ENCODE data around the gene SEPTIN14. TPM values are rescaled to one million over a fixed set of nuclear protein-coding genes. Genes with fewer than 3 reads are reported as not detected.
"Not testable (repeated sequence)": the region's sequence is repeated elsewhere in the genome, so short reads cannot be mapped to it uniquely, and the experiment has no call there.

Gene SEPTIN14
- total RNA-seq: not detected

DNA sequence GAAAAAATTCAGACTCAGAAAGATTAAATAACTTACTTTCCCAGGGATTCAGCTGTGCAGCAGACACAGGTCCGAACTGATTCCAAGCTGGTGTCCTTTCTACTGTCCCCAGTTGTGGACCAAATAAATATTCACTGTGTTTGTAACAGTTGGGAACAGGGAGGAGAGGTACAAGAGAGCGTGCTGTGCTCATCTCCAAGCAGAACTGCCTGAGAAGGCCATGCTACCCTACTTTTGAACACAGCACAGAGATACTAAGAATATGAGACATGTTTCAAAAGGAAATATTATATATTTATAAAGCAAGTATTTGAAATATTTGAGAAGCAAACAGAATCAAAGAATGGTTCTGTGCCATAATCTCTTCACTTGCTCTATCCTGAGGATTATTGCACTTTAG, at the start of gene SEPTIN14:
TSS of gene SEPTIN14 (minus strand) at position 101 of the 400 bp plus-strand sequence. CDS start 756 bp downstream, outside the sequence.
- DNase-seq: not testable (repeated sequence)

DNA sequence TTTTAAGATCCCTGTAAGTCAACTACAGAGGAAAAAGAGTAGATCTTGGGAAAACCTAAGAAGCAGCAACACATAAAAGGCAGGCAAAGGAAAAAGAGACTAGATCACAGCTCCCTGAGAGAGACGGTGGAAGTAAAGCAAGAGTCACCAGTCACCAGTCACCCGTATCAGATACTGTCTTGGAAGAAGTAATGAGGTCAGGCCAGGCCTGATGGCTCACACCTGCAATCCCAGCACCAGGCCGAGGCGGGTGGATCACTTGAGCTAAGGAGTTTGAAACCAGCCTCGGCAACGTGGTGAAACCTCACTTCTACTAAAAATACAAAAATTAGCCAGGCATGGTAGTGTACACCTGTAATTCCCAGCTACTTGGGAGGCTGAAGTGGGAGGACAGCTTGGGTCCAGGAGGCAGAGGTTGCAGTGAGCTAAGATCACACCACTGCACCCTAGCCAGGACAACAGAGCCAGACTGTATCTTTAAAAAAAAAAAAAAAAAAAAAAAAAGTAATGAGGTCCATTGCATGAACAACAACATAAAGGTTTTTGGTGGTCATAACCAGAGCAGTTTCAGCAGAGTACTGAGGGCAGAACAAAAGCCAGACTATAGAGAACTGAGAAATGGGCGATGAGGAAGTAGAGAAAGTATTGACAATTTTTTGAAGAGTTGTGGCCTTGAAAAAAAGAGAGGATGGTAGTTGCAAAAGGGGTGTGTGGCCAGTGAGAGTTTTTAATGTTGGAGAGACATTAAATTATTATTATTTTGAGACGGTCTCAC, 41.6 kb upstream of the SEPTIN14 start:
- no peak for DNase-seq

DNA sequence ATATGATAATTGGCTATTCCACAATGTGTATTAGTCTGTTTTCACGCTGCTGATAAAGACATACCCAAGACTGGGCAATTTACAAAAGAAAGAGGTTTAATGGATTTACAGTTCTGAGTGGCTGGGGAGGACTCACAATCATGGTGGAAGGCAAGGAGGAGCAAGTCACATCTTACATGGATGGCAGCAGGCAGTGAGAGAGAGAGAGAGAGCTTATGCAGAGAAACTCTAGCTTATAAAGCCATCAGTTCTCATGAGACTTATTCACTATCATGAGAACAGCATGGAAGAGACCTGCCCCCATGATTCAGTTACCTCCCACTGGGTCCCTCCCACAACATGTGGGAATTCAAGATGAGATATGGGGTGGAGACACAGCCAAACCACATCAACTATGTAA, 38.5 kb upstream of the SEPTIN14 start:
- not testable (repeated sequence) for DNase-seq

DNA sequence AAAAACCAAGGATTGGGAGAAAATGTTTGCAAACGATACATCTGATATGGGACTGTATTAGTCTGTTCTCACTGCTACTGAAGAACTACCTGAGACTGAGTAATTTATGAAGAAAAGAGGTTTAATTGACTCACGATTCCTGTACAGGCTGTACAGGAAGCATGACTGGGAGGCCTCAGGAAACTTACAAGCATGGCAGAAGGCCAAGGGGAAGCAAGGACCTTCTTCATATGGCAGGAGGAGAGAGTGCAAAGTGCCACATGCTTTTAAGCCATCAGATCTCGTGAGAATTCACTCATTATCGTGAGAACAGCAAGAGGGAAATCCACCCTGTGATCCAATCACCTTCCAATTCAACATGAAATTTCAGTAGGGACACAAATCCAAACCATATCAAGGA, 35.7 kb upstream of the SEPTIN14 start:
- DNase-seq: no peak

DNA sequence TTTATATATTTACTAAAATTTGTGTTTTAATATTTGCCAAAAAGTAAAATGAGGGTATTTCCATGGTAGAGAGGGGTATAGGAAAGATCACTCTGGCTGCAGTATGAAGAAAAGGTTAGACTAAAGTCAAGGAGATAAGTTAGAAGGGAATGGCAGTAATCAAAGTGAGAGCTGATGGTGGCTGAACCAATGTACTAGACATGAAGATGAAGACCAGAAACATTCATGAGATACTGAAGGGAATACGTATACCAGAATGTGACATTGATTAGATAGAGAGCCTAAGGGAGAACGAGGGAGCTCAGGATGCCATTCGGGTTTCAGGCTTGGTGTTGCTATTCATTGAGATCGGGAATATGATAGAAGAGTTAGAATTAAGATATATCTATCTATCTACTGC, 32.5 kb upstream of the SEPTIN14 start:
- no peak for DNase-seq

DNA sequence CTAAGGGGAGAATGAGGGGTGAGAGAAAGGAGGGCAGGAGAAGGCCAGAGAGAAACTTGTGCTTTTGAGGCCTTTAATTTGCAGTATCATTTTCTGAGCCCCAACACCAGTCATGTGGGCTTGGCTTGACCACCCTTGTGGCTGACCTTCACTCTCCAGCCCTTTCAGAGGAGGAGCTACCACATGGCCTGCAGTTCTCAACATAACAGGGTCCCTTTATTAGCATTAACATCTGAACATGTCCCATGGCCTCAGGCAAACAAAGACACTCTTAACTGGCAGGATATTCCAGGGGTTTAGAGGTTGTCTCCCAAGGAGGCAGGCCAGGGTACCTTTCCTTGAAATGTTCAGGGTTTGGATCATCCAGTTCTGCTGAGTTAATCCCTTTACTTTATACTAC, 31.4 kb upstream of the SEPTIN14 start:
- no peak for DNase-seq

DNA sequence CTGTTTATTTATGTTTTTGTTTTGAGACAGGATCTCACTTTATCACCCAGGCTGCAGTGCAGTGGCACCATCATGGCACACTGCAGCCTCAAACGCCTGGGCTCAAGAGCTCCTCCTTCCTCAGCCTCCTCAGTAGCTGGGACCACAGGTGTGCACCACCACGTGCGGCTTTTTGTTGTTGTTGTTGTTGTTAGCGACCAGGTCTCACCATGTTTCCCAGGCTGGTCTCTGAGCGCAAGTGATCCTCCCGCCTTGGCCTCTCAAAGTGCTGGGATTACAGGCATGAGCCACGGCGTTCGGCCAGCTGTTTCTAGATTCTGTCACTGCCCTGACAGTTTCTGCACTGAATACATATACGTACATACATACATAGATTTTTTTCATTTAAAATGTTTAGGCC, 25.8 kb upstream of the SEPTIN14 start:
- not testable (repeated sequence) for DNase-seq

DNA sequence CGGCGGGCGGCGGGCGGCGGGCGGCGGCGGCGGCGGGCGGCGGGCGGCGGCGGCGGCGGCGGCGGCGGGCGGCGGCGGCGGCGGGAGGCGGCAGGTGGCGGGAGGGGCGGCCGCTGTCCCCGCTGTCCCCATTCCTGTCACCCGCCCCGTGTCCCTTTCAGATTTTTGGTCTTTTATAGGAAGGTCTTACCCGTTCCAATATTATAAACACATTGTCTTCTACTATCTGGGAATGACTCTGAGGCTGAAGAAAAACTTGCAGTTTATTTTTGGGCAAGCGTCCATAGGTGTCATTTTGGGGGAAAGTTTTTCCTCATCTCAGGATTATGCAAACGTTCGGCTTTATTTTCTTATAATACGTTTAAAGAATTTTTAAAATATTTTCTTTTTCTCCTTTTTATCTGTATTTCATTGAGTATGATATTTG, 25.3 kb upstream of the SEPTIN14 start:
- no peak for DNase-seq

DNA sequence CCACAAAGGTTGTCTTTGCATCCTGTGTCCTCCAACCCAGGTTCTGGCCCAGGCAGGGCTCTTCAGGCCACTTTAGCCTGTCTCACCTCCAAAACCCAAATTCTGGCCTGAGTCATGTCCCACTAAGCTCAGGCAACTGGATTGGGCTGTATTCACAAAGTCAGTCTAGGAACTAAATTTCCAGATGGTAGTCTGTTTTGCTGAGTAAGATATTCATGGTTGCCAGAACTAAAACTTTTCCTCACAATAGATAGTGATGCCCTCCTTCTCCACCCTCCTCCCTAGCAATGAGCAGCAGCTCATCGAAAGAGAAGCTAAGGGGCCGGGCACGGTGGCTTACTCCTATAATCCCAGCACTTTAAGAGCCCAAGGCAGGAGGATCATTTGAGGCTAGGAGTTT, 21.8 kb upstream of the SEPTIN14 start:
- no peak for DNase-seq

DNA sequence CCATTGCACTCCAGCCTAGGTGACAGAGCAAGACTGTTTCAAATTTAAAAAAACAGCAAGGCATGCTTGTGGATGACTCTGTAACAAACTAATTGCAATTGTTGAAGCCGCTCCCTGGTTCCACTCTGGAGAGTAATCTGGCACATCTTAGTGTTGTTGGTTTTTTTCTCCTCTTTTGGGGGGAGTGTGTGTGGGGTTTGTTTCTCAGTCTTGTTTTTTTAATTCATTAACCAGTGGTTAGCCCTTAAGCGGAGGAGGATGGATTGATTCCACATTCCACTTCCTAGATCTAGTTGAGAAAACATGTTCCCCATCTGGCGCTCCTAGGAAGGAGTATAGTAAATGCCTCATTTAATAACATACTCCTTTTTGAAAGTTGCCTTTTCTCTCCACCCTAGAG, 16.1 kb upstream of the SEPTIN14 start:
- peak; percentile 48 for DNase-seq

DNA sequence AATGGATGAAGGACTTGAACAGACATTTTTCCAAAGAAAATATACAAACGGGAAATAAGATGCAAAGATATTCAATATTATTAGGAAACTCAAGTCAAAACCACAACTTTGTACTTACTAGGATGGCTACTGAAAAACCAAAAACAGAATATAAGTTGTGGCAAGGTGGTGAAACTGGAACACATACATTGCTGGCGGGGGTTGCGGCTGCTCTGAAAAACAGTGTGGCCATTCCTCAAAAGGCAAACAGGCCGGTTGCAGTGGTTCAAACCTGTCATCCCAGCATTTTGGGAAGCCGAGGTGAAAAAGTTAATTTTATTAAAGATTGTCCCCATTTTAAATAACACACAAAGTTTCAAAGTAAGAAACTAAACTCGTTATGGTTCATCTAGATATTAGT, 14.8 kb upstream of the SEPTIN14 start:
- no peak for DNase-seq

DNA sequence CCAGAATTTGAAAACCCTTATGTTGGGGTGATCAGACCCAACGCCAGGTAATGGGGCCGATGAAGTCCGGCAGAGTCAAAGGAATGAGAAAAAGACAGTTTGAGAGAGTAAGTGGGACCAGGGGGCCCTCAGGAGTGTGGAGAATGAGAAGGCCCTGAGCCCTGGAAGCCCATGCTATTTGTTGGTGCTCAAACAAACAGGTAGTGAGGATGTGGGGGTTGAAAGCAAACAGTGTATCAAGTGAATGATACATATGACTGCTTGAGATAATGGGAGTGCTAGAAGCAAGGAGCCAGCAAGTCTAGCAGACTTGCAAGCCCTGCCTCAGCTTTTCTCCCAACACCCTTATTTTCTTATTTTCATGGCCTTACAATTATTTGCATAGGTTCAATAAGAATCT, 11.2 kb upstream of the SEPTIN14 start:
- DNase-seq: no peak

DNA sequence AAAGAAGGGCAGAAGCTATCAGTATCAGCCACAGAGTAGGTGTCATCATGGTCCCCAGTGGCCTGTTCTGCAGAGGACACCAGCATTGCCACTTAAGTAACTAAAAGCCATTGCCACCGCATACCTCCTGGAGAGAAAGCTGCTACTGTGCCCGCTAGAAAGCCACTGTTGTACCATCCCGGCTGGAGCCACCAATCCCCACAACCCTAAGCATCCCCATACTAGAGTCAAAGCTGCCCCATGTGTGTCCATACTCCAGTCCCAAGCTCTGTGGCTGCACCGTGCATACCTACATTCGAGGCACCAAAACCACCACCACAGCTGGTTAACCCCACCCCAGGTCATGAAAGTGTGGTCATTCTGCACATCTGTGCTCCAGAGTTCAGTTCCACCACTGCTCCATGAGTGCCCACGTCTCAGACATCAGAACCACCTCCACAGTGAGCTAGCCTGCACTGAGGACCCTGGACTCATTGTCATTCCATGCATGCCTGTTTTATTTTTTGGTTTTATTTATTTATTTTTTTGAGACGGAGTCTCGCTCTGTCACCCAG, 9.5 kb upstream of the SEPTIN14 start:
- no peak for DNase-seq

DNA sequence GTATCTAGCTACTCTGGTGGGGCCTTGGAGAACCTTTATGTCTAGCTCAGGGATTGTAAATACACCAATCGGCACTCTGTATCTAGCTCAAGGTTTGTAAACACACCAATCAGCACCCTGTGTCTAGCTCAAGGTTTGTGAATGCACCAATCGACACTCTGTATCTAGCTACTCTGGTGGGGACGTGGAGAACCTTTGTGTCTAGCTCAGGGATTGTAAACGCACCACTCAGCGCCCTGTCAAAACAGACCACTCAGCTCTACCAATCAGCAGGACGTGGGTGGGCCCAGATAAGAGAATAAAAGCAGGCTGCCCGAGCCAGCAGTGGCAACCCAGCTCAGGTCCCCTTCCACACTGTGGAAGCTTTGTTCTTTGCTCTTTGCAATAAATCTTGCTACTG, 6.4 kb upstream of the SEPTIN14 start:
- DNase-seq: not testable (repeated sequence)

DNA sequence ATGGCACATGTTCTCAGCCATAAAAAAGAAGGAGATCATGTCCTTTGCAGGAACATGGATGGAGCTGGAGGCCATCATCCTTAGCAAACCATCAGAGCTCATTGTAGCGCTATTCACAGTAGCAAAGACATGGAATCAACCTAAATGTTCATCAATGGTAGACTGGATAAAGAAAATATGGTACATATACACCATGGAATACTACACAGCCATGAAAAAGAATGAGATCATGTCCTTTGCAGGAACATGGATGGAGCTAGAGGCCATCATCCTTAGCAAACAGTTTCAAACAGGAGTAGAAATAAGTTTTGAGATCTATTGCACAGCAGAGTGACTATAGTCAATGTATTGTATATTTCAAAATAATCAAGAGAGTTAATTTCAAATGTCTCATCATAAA, 17.4 kb downstream of the SEPTIN14 start:
- not testable (repeated sequence) for DNase-seq

DNA sequence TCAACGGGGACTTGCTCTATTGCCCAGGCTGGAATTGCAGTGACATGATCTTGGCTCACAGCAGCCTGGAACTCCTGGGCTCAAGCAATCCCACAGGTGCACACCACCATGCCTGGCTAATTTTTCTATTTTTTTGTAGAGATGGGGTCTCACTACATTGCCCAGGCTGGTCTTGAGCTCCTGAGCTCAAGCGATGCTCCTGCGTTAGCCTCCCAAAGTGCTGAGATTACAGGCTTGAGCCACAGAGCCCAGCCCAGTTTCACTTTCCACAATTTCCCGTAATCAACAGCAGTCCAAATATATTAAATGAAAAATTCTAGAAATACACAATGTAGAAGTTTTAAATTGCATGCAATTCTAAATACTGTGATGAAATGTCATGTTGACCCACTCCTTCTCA, 24.0 kb downstream of the SEPTIN14 start:
- no peak for DNase-seq

DNA sequence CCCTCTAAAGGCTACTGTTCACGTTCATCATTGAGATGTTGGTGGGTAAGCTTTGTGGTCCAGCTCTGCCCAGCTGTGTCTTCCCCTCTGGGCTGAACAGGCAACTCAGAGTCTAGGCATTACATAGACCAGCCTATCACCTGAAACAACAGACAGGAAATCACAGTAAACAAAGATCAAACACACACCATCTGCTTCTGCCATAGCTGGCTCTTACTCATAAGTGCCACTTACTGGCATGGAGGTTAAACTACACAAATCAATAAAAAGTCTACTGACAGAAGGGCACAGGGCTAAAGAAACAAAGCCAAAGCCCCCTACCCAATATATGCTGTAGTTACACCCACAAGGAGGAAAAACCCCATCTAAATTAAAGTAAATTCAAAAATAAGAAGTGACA, 35.0 kb downstream of the SEPTIN14 start:
- DNase-seq: no peak

DNA sequence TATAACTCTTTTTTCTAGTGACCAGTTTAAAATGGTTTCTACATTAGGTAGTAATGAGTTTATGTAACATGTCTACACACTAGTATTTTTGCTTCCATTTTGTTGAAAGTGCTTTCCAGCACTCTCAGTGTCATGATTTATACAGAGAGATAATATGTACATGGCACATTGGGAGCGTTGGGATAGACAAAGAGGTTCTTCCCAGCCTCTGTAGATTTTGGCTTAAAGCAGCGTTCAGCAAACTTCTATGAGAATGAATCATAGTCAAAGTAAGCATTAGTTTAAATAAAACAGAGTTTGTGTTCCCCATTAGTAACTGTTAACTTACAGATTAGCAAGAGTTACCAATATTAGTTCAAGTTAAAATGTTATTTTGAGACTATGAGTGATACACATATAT, 43.9 kb downstream of the SEPTIN14 start:
- no peak for DNase-seq

DNA sequence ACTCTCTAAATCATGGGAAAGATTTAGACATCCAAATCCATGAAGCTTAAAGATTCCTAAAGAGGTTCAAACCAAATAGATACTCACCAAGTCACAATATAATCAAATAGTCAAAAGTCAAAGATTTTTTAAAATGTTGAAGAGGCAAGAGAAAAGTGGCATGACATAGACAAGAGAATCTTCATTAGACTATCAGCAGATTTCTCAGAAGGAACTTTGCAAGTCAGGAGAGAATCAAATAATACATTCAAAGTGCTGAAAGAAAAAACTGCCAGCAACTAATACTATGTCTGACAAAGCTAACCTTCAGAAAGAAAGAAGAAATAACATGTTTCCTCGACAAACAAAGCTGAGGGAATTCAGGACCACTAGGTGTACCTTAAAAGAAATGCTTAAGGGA, 65.3 kb downstream of the SEPTIN14 start:
- DNase-seq: not testable (repeated sequence)

DNA sequence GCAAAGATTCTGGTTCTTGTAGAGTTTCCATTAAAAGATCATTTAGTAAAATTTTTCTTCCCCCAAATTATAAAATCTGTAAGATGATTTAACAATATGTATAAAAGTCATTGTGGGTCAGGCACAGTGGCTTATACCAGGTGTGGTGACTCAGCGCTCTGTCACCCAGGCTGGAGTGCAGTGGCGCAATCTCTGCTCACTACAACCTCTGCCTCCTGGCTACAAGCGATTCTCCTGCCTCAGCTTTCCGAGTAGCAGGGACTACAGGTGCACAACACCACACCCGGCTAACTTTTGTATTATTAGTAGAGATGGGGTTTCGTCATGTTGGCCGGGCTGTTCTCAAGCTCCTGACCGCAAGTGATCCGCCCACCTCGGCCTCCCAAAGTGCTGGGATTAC, 68.0 kb downstream of the SEPTIN14 start:
- DNase-seq: no peak

DNA sequence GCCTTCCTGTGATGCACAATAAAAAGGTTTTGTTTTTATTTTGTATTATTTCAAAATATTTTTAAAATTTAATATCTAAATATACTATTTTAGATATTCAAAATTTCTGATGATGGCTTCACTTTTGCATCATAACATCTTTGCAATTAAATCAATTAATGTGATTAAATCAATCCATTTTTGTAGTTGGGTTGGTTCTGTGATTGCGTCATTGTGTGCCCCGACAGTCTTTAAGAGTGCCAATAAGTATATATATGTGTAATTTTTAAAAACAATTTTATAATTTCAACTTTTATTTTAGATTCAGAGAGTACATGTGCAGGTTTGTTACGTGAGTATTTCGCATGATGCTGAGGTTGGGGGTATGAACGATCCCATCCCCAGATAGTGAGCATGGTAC, 70.5 kb downstream of the SEPTIN14 start:
- no peak for DNase-seq

DNA sequence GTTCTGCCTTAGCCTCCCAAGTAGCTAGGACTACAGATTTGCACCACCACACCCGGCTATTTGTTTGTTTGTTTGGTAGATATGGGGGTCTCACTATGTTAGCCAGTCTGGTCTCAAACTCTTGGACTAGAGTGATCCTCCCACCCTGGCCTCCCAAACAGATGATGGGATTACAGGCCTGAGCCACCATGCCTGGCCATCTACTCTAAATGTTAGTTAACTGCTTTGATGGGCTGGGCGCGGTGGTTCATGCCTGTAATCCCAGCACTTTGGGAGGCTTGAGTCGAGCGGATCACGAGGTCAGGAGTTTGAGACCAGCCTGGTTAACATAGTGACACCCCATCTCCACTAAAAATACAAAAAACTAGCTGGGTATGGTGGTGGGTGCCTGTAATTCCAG, 74.8 kb downstream of the SEPTIN14 start:
- no peak for DNase-seq

DNA sequence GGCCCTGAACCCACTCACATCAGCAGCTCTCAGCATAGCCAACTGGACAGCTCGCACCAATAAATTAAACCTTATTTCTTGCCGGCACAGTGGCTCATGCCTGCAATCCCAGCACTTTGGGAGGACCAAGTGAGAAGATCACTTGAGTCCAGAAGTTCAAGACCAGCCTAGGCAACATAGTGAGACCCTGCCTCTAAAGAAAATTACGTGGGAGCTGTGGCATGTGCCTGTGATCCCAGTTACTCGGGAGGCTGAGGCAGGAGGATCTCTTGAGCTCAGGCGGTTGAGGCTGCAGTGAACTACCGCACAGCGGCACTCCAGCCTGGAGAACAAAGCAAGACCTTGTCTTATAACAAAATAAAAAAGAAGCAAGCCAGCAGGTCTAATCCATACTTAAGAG, 75.7 kb downstream of the SEPTIN14 start:
- DNase-seq: no peak

DNA sequence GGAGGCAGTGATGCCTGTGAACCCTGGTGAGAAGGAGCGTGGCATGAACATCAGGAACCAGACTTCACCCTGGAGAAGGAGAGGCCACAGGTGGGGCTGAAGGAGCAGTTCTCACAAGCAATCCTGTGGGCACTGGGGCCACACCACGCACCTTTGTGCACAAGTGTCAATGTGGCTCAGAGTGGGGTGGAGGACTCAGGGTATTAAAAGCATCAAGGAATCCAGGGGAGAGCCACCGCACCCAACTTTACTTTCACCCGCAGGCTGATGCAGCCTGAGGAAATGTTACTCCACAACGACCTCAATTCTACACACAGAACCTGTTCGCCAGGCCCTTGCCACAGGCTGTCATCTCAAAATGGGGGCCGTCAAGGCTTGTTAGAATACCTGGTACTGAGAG, 77.1 kb downstream of the SEPTIN14 start:
- DNase-seq: not testable (repeated sequence)
